A549 (cell line): ENCODE results near the gene ATF1. TPM values are rescaled to one million over a fixed set of nuclear protein-coding genes. Genes with fewer than 3 reads are reported as not detected.

Experiments used
- ATAC-seq, 2 experiments: fragments of 200-7000 bp in 1 of 2; fragments of >200 bp in 1 of 2; cut with Nextera tagmentation in 1 of 2; cut with Tn5 transposase in 1 of 2; 3 replicates each; pipeline versions ENCODE4 v1.8.0 to v1.9.1; 2018 to 2020; ENCODE audit warnings: mild to moderate bottlenecking in 1 of 2, moderate library complexity in 1 of 2
- CTCF ChIA-PET: fragments of 300-600 bp; sonication (Branson Sonifier 250); formaldehyde crosslinking; extraction: SDS; loops from one replicate; lab custom pipeline; 2021; ENCODE audit warnings: antibody characterized with exemption, inconsistent platforms; lab: Yijun Ruan, JAX
- POLR2A ChIA-PET: fragments of 350-600 bp; formaldehyde crosslinking; extraction: SDS; loops from one replicate; lab custom pipeline; 2021; ENCODE audit warnings: antibody characterized with exemption, inconsistent platforms; lab: Yijun Ruan, JAX
- DNase-seq, 2 experiments: peaks; one replicate each; pipeline versions ENCODE4 v3.0.0 to v3.0.0-alpha.2; 2011 to 2016; ENCODE audit warnings: low read depth in 1 of 2, low spot score in 1 of 2
- FAIRE-seq: peaks from 2 replicates; lab custom pipeline; 2011; peaks lifted over from hg19 to GRCh38; lab: Jason Lieb, UNC
- H3K27ac ChIP-seq, 2 experiments: fragments of >200 bp; sonication (Bioruptor Twin); formaldehyde crosslinking; 3 replicates each; pipeline ENCODE4 v1.5.1; 2016 to 2017
- H3K4me1 ChIP-seq: fragments of >200 bp; sonication (Bioruptor Twin); formaldehyde crosslinking; 3 replicates; pipeline ENCODE4 v1.6.1; 2016
- H3K4me2 ChIP-seq: fragments of >200 bp; sonication (Bioruptor Twin); formaldehyde crosslinking; 3 replicates; pipeline ENCODE4 v1.6.1; 2016
- H3K4me3 ChIP-seq: fragments of >200 bp; sonication (Bioruptor Twin); formaldehyde crosslinking; 3 replicates; pipeline ENCODE4 v1.5.1; 2016
- H3K9me3 ChIP-seq: fragments of >200 bp; sonication (Bioruptor Twin); formaldehyde crosslinking; 3 replicates; pipeline ENCODE4 v1.6.1; 2016
- BHLHE40 ChIP-seq: IDR thresholded peaks from 2 replicates; pipeline ENCODE4 v1.6.1; 2012; ENCODE audit warnings: low read depth, low read length, inconsistent platforms
- CHD2 ChIP-seq: fragments of 150-350 bp; IDR thresholded peaks from 2 replicates; pipeline ENCODE4 v1.6.1; 2014; ENCODE audit warnings: low read length; ENCODE audit not compliant: partially characterized antibody
- ESRRA ChIP-seq: fragments of 150-350 bp; IDR thresholded peaks from 2 replicates; pipeline ENCODE4 v1.6.1; 2014; ENCODE audit warnings: mild to moderate bottlenecking, low read length, borderline replicate concordance
- JUN ChIP-seq, 2 experiments: fragments of >200 bp; sonication (Bioruptor Twin); formaldehyde crosslinking; IDR thresholded peaks; 2 replicates in 1 of 2; 3 replicates in 1 of 2; pipeline ENCODE4 v1.6.1; 2016 to 2017
- KDM5A ChIP-seq: fragments of 200-600 bp; sonication (generic); IDR thresholded peaks from 2 replicates; pipeline ENCODE4 v1.6.1; 2016; ENCODE audit warnings: antibody characterized with exemption, mild to moderate bottlenecking
- MAFK ChIP-seq: fragments of 450-650 bp; IDR thresholded peaks from 2 replicates; pipeline ENCODE4 v1.6.1; 2014; ENCODE audit not compliant: partially characterized antibody
- MAZ ChIP-seq: fragments of 150-350 bp; IDR thresholded peaks from 2 replicates; pipeline ENCODE4 v1.6.1; 2014; ENCODE audit warnings: antibody characterized with exemption, low read depth, low read length, borderline replicate concordance
- NR3C1 ChIP-seq: fragments of >200 bp; sonication (Bioruptor Twin); formaldehyde crosslinking; IDR thresholded peaks from 3 replicates; pipeline ENCODE4 v1.6.1; 2017
- PHF8 ChIP-seq: fragments of 200-600 bp; sonication (generic); IDR thresholded peaks from 2 replicates; pipeline ENCODE4 v1.6.1; 2016; ENCODE audit warnings: low read depth, mild to moderate bottlenecking, antibody characterized with exemption, moderate library complexity, borderline replicate concordance
- RNF2 ChIP-seq: fragments of 200-600 bp; sonication (generic); IDR thresholded peaks from 2 replicates; pipeline ENCODE4 v1.6.1; 2016; ENCODE audit warnings: low read depth, mild to moderate bottlenecking, antibody characterized with exemption, moderate library complexity, borderline replicate concordance
- SMC3 ChIP-seq: fragments of >200 bp; sonication (Bioruptor Twin); formaldehyde crosslinking; IDR thresholded peaks from 3 replicates; pipeline ENCODE4 v1.6.1; 2018; ENCODE audit warnings: inconsistent platforms
- ZC3H11A ChIP-seq: fragments of 450-650 bp; IDR thresholded peaks from 2 replicates; pipeline ENCODE4 v1.6.1; 2014; ENCODE audit warnings: antibody characterized with exemption, mild to moderate bottlenecking
- polyA plus RNA-seq, 4 experiments: library from polyadenylated mRNA; depleted of rRNA in 3 of 4; stranded (reverse); fragments of >200 nt; fragmentation: RNase III in 1 of 4; extraction: RNeasy Plus Mini Kit Qiagen cat#74134 plus additional on column Dnase treatment in 1 of 4; gene quantifications; 2 replicates in 3 of 4; 3 replicates in 1 of 4; pipeline ENCODE4 v1.2.3, GENCODE V29; 2011 to 2017
- TF ChIP-seq, protein P1 (sequence below): fragments of >200 bp; sonication (Bioruptor Twin); formaldehyde crosslinking; IDR thresholded peaks from 2 replicates; pipeline ENCODE4 v1.6.1; 2016
- TF ChIP-seq, protein P2 (sequence below): fragments of >200 bp; sonication (Bioruptor Twin); formaldehyde crosslinking; IDR thresholded peaks from 3 replicates; pipeline ENCODE4 v1.5.1; 2016
- TF ChIP-seq, protein P3 (sequence below): fragments of 150-350 bp; IDR thresholded peaks from 2 replicates; pipeline ENCODE4 v1.6.1; 2014; ENCODE audit warnings: low read depth, mild to moderate bottlenecking, low read length
- TF ChIP-seq, protein P4 (sequence below): fragments of 250-450 bp; sonication (Bioruptor Pico); IDR thresholded peaks from 2 replicates; pipeline ENCODE4 v1.5.0; 2020; ENCODE audit warnings: low read depth, mild to moderate bottlenecking, moderate library complexity
- TF ChIP-seq, protein P5 (sequence below): fragments of 200-600 bp; sonication (generic); IDR thresholded peaks from 2 replicates; pipeline ENCODE4 v1.6.1; 2016; ENCODE audit warnings: antibody characterized with exemption, mild to moderate bottlenecking, moderate library complexity
- TF ChIP-seq, protein P6 (sequence below): IDR thresholded peaks from 2 replicates; pipeline ENCODE4 v1.6.1; 2012
- TF ChIP-seq, protein P7 (sequence below): IDR thresholded peaks from 2 replicates; pipeline ENCODE4 v1.6.1; 2012
- TF ChIP-seq, protein P8 (sequence below): fragments of 450-650 bp; IDR thresholded peaks from 2 replicates; pipeline ENCODE4 v1.6.1; 2014; ENCODE audit warnings: antibody characterized with exemption

The ATF1 gene
- polyA plus RNA-seq, 2 of the 4 experiments (the other 2 are of a cell fraction): 34.2 to 77.1 TPM

DNA sequence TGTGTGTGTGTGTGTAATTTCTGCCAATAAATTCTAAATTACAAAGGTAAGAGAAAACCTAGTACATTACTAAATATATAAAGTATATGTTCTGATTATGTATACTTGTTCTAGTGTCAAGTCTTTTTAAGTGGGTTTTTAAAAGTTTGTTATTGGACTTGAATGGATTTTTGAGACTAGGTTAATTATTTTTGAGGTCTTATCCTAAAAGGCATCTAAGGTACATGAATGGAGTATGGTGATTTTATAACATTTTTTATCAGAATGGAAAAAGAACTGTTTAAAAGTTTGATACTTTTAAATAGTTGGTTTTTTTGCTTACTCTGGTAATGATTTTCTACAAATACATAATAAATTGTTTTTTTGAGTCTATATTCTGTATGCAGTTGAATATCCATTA is 56.3 kb downstream of the ATF1 start:
- Histone ChIP-seq H3K4me3 (no peak overlapping the region), H3K4me2 (no peak overlapping the region), H3K9me3 (no peaks in the 10 kb centered on the region), H3K4me1 (peaks cover 4% of the 10 kb centered on the region; the same call in 2 of the 3 replicates), H3K27ac (no peak overlapping the region)
- DNase-seq: no peak
- CTCF ChIA-PET: interaction anchor here (1.6 kb wide), 1 partner anchor 56 kb away, joined by 7 read pairs; the partner anchor contains the start of gene ATF1
- TF ChIP-seq, protein P1, sequence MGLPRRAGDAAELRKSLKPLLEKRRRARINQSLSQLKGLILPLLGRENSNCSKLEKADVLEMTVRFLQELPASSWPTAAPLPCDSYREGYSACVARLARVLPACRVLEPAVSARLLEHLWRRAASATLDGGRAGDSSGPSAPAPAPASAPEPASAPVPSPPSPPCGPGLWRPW: no peak
- TF ChIP-seq RNF2 (no peak), SMC3 (no peak), ESRRA (no peak), MAFK (no peak), KDM5A (no peak), JUN (IDR thresholded peaks at IDR 0.05) (no peak), BHLHE40 (no peak), PHF8 (no peak), NR3C1 (no peak), ZC3H11A (no peak), MAZ (no peak), CHD2 (no peak)
- TF ChIP-seq, protein P2, sequence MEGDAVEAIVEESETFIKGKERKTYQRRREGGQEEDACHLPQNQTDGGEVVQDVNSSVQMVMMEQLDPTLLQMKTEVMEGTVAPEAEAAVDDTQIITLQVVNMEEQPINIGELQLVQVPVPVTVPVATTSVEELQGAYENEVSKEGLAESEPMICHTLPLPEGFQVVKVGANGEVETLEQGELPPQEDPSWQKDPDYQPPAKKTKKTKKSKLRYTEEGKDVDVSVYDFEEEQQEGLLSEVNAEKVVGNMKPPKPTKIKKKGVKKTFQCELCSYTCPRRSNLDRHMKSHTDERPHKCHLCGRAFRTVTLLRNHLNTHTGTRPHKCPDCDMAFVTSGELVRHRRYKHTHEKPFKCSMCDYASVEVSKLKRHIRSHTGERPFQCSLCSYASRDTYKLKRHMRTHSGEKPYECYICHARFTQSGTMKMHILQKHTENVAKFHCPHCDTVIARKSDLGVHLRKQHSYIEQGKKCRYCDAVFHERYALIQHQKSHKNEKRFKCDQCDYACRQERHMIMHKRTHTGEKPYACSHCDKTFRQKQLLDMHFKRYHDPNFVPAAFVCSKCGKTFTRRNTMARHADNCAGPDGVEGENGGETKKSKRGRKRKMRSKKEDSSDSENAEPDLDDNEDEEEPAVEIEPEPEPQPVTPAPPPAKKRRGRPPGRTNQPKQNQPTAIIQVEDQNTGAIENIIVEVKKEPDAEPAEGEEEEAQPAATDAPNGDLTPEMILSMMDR: no peak
- TF ChIP-seq, protein P3, sequence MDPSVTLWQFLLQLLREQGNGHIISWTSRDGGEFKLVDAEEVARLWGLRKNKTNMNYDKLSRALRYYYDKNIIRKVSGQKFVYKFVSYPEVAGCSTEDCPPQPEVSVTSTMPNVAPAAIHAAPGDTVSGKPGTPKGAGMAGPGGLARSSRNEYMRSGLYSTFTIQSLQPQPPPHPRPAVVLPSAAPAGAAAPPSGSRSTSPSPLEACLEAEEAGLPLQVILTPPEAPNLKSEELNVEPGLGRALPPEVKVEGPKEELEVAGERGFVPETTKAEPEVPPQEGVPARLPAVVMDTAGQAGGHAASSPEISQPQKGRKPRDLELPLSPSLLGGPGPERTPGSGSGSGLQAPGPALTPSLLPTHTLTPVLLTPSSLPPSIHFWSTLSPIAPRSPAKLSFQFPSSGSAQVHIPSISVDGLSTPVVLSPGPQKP: no peak
- TF ChIP-seq, protein P4, sequence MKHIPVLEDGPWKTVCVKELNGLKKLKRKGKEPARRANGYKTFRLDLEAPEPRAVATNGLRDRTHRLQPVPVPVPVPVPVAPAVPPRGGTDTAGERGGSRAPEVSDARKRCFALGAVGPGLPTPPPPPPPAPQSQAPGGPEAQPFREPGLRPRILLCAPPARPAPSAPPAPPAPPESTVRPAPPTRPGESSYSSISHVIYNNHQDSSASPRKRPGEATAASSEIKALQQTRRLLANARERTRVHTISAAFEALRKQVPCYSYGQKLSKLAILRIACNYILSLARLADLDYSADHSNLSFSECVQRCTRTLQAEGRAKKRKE (CRISPR knock-in tag): no peak
- TF ChIP-seq, protein P5, sequence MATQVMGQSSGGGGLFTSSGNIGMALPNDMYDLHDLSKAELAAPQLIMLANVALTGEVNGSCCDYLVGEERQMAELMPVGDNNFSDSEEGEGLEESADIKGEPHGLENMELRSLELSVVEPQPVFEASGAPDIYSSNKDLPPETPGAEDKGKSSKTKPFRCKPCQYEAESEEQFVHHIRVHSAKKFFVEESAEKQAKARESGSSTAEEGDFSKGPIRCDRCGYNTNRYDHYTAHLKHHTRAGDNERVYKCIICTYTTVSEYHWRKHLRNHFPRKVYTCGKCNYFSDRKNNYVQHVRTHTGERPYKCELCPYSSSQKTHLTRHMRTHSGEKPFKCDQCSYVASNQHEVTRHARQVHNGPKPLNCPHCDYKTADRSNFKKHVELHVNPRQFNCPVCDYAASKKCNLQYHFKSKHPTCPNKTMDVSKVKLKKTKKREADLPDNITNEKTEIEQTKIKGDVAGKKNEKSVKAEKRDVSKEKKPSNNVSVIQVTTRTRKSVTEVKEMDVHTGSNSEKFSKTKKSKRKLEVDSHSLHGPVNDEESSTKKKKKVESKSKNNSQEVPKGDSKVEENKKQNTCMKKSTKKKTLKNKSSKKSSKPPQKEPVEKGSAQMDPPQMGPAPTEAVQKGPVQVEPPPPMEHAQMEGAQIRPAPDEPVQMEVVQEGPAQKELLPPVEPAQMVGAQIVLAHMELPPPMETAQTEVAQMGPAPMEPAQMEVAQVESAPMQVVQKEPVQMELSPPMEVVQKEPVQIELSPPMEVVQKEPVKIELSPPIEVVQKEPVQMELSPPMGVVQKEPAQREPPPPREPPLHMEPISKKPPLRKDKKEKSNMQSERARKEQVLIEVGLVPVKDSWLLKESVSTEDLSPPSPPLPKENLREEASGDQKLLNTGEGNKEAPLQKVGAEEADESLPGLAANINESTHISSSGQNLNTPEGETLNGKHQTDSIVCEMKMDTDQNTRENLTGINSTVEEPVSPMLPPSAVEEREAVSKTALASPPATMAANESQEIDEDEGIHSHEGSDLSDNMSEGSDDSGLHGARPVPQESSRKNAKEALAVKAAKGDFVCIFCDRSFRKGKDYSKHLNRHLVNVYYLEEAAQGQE: no peak
- TF ChIP-seq, protein P6, sequence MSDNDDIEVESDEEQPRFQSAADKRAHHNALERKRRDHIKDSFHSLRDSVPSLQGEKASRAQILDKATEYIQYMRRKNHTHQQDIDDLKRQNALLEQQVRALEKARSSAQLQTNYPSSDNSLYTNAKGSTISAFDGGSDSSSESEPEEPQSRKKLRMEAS: no peak
- TF ChIP-seq, protein P7, sequence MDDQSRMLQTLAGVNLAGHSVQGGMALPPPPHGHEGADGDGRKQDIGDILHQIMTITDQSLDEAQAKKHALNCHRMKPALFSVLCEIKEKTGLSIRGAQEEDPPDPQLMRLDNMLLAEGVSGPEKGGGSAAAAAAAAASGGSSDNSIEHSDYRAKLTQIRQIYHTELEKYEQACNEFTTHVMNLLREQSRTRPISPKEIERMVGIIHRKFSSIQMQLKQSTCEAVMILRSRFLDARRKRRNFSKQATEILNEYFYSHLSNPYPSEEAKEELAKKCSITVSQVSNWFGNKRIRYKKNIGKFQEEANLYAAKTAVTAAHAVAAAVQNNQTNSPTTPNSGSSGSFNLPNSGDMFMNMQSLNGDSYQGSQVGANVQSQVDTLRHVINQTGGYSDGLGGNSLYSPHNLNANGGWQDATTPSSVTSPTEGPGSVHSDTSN: no peak
- TF ChIP-seq, protein P8, sequence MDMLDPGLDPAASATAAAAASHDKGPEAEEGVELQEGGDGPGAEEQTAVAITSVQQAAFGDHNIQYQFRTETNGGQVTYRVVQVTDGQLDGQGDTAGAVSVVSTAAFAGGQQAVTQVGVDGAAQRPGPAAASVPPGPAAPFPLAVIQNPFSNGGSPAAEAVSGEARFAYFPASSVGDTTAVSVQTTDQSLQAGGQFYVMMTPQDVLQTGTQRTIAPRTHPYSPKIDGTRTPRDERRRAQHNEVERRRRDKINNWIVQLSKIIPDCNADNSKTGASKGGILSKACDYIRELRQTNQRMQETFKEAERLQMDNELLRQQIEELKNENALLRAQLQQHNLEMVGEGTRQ: no peak
- ATAC-seq: no peak
- no peak for FAIRE-seq
- POLR2A ChIA-PET: no interaction called here
